Measurements from ENCODE around the gene ARRB1. TPM values are rescaled to one million over a fixed set of nuclear protein-coding genes. Genes with fewer than 3 reads are reported as not detected.

ARRB1 gene
- total and polyA plus RNA-seq, 2 of the 13 experiments (the other 11 are each of a cell fraction or from before 2014, with no cell fraction given), result 22.5 to 35.7 TPM

DNA sequence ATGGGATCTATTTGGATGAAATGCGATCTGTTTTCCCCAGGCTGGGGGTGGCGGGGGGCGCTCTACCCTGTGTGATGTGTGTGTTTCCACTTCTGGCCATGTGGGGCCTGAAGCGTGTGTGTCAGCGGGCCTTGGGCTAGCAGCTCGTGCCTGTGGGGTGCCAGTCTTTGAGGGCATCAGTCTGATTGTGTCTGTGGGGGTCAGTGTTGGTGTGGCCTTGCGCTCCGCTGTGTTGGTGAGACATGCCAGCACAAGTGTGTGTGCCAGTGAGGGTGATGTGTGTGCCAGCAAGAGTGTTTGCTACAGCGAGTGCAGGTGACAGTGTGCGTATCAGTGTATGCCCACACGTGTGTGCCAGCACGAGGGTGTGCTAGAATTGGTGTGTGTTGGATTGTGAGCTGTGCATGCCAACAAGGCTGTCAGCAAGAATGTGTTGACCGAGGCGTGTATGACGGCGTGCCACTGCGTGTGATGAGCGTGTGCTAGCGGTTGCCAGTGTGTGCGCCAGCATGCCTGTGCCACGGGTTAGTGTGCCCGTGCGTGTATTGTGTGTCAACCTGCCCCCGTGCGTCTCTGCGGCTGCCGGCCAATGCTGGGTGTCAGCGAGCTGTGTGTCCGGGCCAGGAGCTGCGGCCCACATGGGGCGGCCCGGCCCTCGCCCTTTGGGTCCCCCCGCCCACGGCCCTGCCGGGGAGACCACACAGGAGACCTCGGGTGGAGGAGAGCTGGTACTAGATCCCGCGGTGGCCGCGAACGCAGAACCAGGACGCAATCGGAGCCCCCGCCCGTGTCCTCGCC lies 519 bp downstream of the ARRB1 start (continued):
- TF ChIP-seq, protein P1, sequence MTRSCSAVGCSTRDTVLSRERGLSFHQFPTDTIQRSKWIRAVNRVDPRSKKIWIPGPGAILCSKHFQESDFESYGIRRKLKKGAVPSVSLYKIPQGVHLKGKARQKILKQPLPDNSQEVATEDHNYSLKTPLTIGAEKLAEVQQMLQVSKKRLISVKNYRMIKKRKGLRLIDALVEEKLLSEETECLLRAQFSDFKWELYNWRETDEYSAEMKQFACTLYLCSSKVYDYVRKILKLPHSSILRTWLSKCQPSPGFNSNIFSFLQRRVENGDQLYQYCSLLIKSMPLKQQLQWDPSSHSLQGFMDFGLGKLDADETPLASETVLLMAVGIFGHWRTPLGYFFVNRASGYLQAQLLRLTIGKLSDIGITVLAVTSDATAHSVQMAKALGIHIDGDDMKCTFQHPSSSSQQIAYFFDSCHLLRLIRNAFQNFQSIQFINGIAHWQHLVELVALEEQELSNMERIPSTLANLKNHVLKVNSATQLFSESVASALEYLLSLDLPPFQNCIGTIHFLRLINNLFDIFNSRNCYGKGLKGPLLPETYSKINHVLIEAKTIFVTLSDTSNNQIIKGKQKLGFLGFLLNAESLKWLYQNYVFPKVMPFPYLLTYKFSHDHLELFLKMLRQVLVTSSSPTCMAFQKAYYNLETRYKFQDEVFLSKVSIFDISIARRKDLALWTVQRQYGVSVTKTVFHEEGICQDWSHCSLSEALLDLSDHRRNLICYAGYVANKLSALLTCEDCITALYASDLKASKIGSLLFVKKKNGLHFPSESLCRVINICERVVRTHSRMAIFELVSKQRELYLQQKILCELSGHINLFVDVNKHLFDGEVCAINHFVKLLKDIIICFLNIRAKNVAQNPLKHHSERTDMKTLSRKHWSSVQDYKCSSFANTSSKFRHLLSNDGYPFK (CRISPR knock-in tag; IDR thresholded peaks at IDR 0.05; ENCODE audit: borderline replicate concordance), result no peak
- TF ChIP-seq ZNF782 (CRISPR knock-in tag; IDR thresholded peaks at IDR 0.05; ENCODE audit: borderline replicate concordance), result peak; percentile 92; the same call in 1 of the 2 replicates
- TF ChIP-seq KLF16 (CRISPR knock-in tag; IDR thresholded peaks at IDR 0.05), result no peak
- no peak for TF ChIP-seq ZNF660 (CRISPR knock-in tag; IDR thresholded peaks at IDR 0.05; ENCODE audit: borderline replicate concordance, low read depth)
- TF ChIP-seq GATAD2A (CRISPR knock-in tag; IDR thresholded peaks at IDR 0.05), result peak; percentile 10; the same call in 1 of the 2 replicates
- 0 out of 2 replicates have a peak, but pooled peaks have one; percentile 8 for TF ChIP-seq ZSCAN29 (CRISPR knock-in tag; conservative IDR thresholded peaks at IDR 0.05)
- no peak for TF ChIP-seq ELF4 (CRISPR knock-in tag; IDR thresholded peaks at IDR 0.05; ENCODE audit: borderline replicate concordance)
- TF ChIP-seq ARID2 (CRISPR knock-in tag; IDR thresholded peaks at IDR 0.05; ENCODE audit: borderline replicate concordance), result no peak
- TF ChIP-seq WIZ (CRISPR knock-in tag; IDR thresholded peaks at IDR 0.05), result no peak
- TF ChIP-seq, protein P2, sequence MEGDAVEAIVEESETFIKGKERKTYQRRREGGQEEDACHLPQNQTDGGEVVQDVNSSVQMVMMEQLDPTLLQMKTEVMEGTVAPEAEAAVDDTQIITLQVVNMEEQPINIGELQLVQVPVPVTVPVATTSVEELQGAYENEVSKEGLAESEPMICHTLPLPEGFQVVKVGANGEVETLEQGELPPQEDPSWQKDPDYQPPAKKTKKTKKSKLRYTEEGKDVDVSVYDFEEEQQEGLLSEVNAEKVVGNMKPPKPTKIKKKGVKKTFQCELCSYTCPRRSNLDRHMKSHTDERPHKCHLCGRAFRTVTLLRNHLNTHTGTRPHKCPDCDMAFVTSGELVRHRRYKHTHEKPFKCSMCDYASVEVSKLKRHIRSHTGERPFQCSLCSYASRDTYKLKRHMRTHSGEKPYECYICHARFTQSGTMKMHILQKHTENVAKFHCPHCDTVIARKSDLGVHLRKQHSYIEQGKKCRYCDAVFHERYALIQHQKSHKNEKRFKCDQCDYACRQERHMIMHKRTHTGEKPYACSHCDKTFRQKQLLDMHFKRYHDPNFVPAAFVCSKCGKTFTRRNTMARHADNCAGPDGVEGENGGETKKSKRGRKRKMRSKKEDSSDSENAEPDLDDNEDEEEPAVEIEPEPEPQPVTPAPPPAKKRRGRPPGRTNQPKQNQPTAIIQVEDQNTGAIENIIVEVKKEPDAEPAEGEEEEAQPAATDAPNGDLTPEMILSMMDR (CRISPR knock-in tag; IDR thresholded peaks at IDR 0.05), result peak; percentile 60
- TF ChIP-seq, protein P3, sequence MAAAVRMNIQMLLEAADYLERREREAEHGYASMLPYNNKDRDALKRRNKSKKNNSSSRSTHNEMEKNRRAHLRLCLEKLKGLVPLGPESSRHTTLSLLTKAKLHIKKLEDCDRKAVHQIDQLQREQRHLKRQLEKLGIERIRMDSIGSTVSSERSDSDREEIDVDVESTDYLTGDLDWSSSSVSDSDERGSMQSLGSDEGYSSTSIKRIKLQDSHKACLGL (CRISPR knock-in tag; IDR thresholded peaks at IDR 0.05), result 0 out of 2 replicates have a peak, but pooled peaks have one; percentile 24
- TF ChIP-seq, protein P4, sequence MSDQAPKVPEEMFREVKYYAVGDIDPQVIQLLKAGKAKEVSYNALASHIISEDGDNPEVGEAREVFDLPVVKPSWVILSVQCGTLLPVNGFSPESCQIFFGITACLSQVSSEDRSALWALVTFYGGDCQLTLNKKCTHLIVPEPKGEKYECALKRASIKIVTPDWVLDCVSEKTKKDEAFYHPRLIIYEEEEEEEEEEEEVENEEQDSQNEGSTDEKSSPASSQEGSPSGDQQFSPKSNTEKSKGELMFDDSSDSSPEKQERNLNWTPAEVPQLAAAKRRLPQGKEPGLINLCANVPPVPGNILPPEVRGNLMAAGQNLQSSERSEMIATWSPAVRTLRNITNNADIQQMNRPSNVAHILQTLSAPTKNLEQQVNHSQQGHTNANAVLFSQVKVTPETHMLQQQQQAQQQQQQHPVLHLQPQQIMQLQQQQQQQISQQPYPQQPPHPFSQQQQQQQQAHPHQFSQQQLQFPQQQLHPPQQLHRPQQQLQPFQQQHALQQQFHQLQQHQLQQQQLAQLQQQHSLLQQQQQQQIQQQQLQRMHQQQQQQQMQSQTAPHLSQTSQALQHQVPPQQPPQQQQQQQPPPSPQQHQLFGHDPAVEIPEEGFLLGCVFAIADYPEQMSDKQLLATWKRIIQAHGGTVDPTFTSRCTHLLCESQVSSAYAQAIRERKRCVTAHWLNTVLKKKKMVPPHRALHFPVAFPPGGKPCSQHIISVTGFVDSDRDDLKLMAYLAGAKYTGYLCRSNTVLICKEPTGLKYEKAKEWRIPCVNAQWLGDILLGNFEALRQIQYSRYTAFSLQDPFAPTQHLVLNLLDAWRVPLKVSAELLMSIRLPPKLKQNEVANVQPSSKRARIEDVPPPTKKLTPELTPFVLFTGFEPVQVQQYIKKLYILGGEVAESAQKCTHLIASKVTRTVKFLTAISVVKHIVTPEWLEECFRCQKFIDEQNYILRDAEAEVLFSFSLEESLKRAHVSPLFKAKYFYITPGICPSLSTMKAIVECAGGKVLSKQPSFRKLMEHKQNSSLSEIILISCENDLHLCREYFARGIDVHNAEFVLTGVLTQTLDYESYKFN (CRISPR knock-in tag; conservative IDR thresholded peaks at IDR 0.05), result no peak
- no peak for TF ChIP-seq NR2F1 (CRISPR knock-in tag; IDR thresholded peaks at IDR 0.05)
- no peak for TF ChIP-seq ZFAT (CRISPR knock-in tag; conservative IDR thresholded peaks at IDR 0.05)
- TF ChIP-seq KLF13 (CRISPR knock-in tag; IDR thresholded peaks at IDR 0.05), result peak; percentile 54; the same call in 1 of the 2 replicates
- TF ChIP-seq ZNF232 (CRISPR knock-in tag; IDR thresholded peaks at IDR 0.05; ENCODE audit: borderline replicate concordance), result peak; percentile 87
- peak; percentile 51; the same call in 1 of the 2 replicates for TF ChIP-seq CHCHD3 (CRISPR knock-in tag; IDR thresholded peaks at IDR 0.05)
